Activated CD8-positive, alpha-beta memory T cell treated with anti-CD3 and anti-CD28 coated beads, Interleukin-2, amount 50 U/mL, for 1 hour (primary cell): ENCODE results near the gene RPS6KC1.
"Not testable (repeated sequence)": the region's sequence is repeated elsewhere in the genome, so short reads cannot be mapped to it uniquely, and the experiment has no call there.

ENCODE experiments used
- DNase-seq: peaks from one replicate; pipeline ENCODE4 v3.0.0-alpha.2; 2020; ENCODE audit errors: extremely low read depth

Gene RPS6KC1

GRCh38 chr1:213054733-213055591 lies 3.9 kb downstream of the RPS6KC1 start:
- no peak for DNase-seq

GRCh38 chr1:213055767-213056166 lies 4.7 kb downstream of the RPS6KC1 start:
- DNase-seq: no peak

DNA sequence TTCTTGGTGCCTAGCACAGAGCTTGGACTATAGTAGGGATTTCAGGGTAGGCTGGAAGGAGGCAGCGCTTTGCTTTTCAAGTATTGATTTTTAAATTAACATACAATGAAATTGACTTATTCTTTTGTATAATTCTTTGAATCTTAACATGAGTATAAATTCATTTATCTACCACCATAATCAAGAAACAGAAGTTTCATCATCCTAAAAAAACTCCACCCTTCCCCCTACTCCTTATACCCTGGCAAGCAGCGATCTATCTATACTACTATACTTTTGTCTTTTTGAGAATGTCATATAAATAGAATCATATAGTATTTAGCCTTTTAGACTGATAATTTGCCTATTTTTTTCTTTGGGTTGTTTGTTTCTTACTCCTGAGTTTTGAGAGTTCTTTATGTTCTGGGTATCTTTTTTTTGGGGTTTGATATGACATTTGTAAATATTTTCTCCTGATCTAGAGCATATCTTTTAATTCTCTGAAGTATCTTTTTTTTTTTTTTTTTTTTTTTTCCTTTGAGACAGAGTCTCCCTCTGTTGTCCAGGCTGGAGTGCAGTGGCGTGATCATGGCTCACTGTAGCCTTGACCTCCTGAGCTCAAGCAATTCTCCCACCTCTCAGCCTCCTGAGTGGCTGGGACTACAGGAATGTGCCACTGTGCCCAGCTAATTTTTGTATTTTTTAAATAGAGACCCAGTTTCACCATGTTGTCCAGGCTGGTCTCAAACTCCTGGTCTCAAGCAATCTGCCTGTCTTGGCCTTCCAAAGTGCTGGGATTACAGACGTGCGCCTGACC lies 6.4 kb downstream of the RPS6KC1 start:
- no peak for DNase-seq

- no peak for DNase-seq
Observed at GRCh38 chr1:213060836-213061235, 9.8 kb downstream of the RPS6KC1 start.

GRCh38 chr1:213061263-213061662 lies 10.2 kb downstream of the RPS6KC1 start:
- no peak for DNase-seq

GRCh38 chr1:213065800-213066199 lies 14.8 kb downstream of the RPS6KC1 start:
- no peak for DNase-seq

DNA sequence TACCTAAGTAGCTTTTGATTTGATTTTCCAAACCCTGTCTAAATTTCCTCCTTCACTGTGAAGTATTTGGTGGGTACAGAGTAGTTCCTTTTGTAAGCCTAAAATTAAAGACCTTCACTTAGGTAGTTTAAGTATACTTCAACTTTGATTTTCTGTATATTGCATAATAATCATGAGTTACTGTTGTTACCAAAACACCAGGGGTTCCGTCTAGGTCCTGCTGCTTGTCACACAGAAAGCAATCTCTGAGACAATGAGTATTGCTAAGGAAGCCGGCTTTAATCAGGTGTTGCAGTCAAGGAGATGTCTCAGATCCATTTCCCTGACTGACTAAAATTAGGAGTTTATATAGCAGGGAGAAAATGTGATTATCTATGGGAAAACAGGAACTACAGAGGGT lies 15.3 kb downstream of the RPS6KC1 start:
- DNase-seq: no peak

DNA sequence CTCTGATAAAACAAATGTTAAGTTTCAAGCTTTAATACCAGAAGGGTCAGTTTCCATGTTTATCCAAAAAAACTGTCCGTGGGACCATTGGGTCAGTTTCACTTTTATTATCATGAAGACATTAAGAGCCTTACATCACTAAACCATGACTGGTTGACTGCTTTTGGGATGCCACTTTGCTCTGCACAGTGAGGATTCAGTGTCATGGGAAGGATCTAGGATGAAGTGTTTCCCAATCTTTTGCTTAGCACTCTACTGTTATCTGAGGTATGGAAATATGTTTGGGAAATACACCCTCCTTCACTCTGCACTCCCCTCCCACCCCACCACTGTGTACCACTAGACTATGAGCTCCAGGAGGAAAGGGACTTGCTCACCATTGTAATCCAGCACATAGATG lies 16.3 kb downstream of the RPS6KC1 start:
- no peak for DNase-seq

GRCh38 chr1:213070406-213070805 lies 19.4 kb downstream of the RPS6KC1 start:
- DNase-seq: no peak

DNA sequence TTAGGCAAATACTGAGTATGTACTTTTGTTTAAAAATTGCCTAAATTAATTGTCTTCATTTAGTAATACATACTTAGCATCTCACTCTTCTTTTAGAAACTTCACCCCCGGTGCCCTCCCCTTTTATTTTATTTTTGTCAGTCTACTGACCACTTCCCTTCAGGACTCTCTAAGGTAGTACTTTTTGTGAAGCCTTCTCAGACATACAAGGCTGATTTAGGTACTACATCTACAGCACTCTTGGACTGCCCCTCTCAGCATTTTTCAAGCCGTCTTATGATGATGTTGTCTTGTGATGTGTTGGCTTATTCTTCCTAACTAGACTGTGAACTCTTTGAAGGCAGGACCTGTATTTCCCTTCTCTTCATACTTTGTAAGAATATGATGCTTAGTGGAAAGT lies 24.7 kb downstream of the RPS6KC1 start:
- no peak for DNase-seq

DNA sequence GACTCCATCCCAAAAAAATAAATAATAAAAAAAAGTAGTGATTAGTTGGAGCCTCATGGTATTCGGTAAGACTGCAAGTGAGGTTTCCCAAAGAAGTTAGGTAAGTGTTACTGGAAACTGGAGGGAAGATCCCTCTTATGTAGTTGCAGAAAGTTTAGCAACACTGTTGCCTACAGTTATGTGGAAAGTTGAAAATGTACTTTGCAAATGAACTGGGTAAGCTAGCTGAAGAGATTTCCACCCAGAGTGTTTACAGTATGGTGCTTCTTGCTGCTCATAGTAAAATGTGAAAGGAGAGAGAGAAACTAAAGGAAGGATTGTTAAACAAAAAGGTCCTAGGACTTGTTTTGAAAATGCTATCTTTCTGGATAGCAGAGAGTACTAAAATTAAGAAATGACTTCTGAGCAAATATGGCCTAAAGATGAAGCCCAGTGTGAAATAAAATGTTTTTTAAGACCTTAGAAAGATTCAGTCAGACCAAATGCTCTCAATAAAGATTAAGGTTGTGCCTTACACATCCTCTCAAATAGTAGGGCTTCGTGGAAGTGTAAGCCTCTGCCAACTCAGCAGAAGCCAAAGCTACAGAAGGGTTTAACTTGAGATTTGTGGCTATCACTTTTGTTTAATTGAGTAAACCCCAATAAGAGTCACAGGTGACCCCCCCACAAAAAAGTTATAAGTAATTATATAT lies 31.5 kb downstream of the RPS6KC1 start:
- DNase-seq: no peak

DNA sequence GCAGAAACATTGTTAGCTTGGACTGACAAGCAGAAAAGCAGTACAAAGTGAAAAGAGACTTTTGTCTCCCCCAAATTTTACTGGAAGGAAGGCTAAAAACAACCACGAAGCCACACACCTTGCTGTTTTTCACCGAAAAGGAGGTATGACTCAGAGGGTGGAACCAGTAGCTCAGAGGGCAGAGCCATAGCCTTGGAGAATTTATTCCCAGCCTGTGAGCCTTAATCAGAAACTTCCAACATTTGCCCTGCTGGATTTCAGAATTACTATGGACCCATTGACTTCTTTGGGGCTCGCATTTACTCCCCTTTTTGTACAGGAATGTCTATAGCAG lies 32.0 kb downstream of the RPS6KC1 start:
- no peak for DNase-seq

GRCh38 chr1:213087911-213088310 lies 36.9 kb downstream of the RPS6KC1 start:
- no peak for DNase-seq

GRCh38 chr1:213089924-213090677 lies 39.1 kb downstream of the RPS6KC1 start:
- DNase-seq: no peak

- no peak for DNase-seq
Observed at GRCh38 chr1:213094446-213094845, 43.4 kb downstream of the RPS6KC1 start.

GRCh38 chr1:213095467-213095866 lies 44.4 kb downstream of the RPS6KC1 start:
- DNase-seq: no peak

DNA sequence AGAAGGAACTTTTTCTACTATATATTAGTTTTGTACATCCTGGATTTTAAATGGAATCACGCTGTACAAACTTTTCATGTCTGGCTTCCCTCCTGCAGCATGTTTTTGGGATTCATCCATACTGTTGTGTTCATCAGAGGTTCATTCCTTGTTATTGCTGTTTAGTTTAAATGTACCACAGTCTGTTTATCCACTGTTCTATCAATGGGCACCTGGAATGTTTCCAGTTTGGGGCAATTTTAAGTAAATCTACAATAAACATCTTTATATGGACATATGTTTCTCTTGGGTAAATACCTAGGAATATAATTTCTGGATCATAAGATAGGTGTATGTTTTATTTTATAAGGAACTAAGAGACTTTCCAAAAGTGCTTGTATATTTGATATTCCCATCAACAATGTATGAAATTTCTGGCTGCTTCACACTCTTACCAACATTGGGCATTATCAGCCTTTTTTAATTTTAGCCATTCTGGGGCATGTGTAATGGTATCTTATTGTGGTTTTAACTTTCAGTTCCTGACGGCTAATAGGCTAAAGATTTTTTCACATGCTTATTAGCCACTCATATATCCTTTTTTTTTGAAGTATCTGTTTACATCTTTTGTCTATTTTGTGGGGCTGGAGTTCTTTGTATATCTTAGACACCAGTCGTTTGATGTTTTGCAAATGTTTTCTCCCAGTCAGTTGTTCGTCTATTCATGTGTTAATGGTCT lies 48.8 kb downstream of the RPS6KC1 start:
- no peak for DNase-seq

DNA sequence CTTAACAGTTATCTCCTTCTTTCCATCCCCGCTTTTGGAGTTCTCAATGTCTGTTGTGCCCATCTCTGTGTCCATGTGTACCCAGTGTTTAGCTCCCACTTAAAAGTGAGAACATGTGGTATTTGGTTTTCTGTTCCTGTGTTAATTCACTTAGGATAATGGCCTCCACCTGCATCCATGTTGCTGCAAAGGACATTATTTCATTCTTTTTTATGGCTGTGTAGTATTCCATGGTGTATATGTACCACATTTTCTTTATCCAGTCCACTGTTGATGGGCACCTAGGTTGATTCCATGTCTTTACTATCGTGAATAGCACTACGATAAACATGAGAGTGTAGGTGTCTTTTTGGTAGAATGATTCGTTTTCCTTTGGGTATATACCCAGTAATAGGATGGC lies 49.5 kb downstream of the RPS6KC1 start:
- not testable (repeated sequence) for DNase-seq

DNA sequence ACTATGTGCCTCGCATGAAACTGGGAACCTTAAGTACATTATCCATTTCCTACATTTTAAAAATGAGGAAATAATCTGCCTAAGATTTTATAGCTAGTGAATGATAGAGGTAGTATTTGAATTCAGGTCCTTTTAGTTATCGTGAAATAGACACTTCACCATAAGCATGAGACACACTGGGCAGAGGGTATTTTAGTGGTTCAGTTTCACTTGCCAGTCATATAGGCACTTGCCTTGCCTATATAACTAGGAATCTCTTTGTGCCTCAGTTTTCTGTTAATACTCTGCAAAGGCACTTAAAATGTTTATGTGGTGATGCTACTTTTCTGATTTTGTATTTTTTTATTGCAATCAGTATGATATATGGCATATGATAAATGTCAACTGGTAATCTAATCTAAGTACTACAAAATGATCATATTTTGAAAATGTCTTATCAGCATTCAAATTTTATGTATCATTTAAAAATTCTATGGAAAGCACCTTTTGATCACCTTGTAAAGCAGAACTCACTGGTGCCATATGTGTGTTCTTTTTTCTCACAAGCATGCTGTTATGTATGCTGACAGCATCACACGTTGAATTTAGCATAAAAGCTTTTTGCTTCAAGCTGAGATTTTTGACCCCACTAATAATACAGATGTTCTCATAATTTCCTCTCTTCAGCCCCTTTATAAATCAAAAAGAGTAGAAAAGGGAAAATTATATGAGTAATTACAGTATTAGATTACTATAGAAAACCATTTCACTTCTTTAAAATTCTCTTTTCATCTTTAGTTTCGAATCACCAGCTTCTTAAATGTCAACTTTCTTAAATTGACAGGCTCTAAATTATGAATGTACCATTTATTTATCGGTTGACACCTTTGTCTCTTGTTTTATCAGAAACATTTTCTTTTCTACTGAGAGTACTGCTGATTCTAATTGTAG lies 52.6 kb downstream of the RPS6KC1 start:
- no peak for DNase-seq

DNA sequence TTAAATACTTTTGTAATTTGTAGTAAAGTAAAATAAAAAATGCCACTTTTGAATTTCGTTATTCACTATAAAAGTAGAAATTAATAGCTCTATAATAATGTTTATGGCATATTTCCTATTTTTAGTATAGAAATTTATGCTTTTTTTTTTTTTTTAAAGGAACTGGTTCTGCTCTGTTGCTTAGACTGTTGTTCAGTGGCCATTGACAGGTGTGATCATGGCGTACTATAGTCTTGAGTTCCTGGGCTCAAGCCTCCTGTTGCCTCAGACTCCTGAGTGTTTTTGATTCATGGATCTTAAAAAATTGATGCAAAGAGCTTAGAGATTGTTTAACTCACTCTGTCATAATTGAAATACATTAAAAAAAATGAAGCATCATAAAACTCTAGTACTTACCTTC lies 53.6 kb downstream of the RPS6KC1 start:
- no peak for DNase-seq
